Parathyroid adenoma (tissue), 2 donors: ENCODE data around the gene TGM4.

Source experiments
- H2AFZ ChIP-seq: fragments of 300-600 bp; sonication (generic); one replicate; pipeline ENCODE4 v1.7.0; 2017; ENCODE audit warnings: antibody characterized with exemption, mild to moderate bottlenecking
- H3K27ac ChIP-seq: fragments of 300-600 bp; sonication (generic); one replicate; pipeline ENCODE4 v1.7.0; 2017
- H3K27me3 ChIP-seq: fragments of 300-600 bp; sonication (generic); one replicate; pipeline ENCODE4 v1.7.0; 2017; ENCODE audit warnings: low read length; ENCODE audit not compliant: control insufficient read depth, insufficient read depth
- H3K36me3 ChIP-seq: fragments of 300-600 bp; sonication (generic); one replicate; pipeline ENCODE4 v1.7.0; 2017; ENCODE audit warnings: low read length; ENCODE audit not compliant: control insufficient read depth, insufficient read depth
- H3K4me1 ChIP-seq: fragments of 300-600 bp; sonication (generic); one replicate; pipeline ENCODE4 v1.7.0; 2017; ENCODE audit warnings: control low read depth
- H3K4me2 ChIP-seq: fragments of 300-600 bp; sonication (generic); one replicate; pipeline ENCODE4 v1.7.0; 2017; ENCODE audit warnings: low read length
- H3K4me3 ChIP-seq: fragments of 300-600 bp; sonication (generic); one replicate; pipeline ENCODE4 v1.7.0; 2017; ENCODE audit warnings: low read depth, low read length
- H3K79me2 ChIP-seq: fragments of 300-600 bp; sonication (generic); one replicate; pipeline ENCODE4 v1.7.0; 2017; ENCODE audit warnings: control low read depth
- H3K9ac ChIP-seq: fragments of 300-600 bp; sonication (generic); one replicate; pipeline ENCODE4 v1.7.0; 2017; ENCODE audit warnings: mild to moderate bottlenecking
- H3K9me3 ChIP-seq: fragments of 300-600 bp; sonication (generic); one replicate; pipeline ENCODE4 v1.7.0; 2017; ENCODE audit warnings: low read length; ENCODE audit not compliant: control insufficient read depth
- CTCF ChIP-seq: fragments of 300-600 bp; sonication (generic); IDR thresholded peaks from one replicate; pipeline ENCODE4 v1.7.0; 2017; ENCODE audit warnings: antibody characterized with exemption, mild to moderate bottlenecking
- donor health status: primary hyperparathyroidism.

Gene TGM4

GRCh38 chr3:44905446-44906157, 31.2 kb downstream of the TGM4 start:
- Histone ChIP-seq H2AFZ (no peak overlapping the region), H3K27me3 (no peaks in the 10 kb centered on the region), H3K4me2 (no peak overlapping the region), H3K9me3 (no peaks in the 10 kb centered on the region), H3K36me3 (no peaks in the 10 kb centered on the region), H3K79me2 (no peaks in the 10 kb centered on the region), H3K4me3 (no peak overlapping the region), H3K4me1 (peaks cover 4% of the 10 kb centered on the region), H3K27ac (no peak overlapping the region), H3K9ac (no peak overlapping the region)
- no peak for TF ChIP-seq CTCF

GRCh38 chr3:44906997-44907396, 32.6 kb downstream of the TGM4 start:
- Histone ChIP-seq H3K9ac (no peak overlapping the region), H3K4me3 (no peak overlapping the region), H2AFZ (no peak overlapping the region), H3K27ac (no peak overlapping the region), H3K36me3 (no peaks in the 10 kb centered on the region), H3K27me3 (no peaks in the 10 kb centered on the region), H3K4me2 (no peak overlapping the region), H3K4me1 (peaks cover 4% of the 10 kb centered on the region), H3K9me3 (no peaks in the 10 kb centered on the region), H3K79me2 (no peaks in the 10 kb centered on the region)
- no peak for TF ChIP-seq CTCF

- Histone ChIP-seq H3K9me3 (no peaks in the 10 kb centered on the region), H3K4me2 (no peak overlapping the region), H3K27ac (no peak overlapping the region), H2AFZ (no peak overlapping the region), H3K27me3 (no peaks in the 10 kb centered on the region), H3K9ac (no peak overlapping the region), H3K4me1 (peaks cover 4% of the 10 kb centered on the region), H3K79me2 (no peaks in the 10 kb centered on the region), H3K36me3 (no peaks in the 10 kb centered on the region), H3K4me3 (no peak overlapping the region)
- TF ChIP-seq CTCF = no peak
Observed at GRCh38 chr3:44907612-44908011, 33.2 kb downstream of the TGM4 start.

- no peak overlapping the region for H3K9ac ChIP-seq
- no peak for TF ChIP-seq CTCF
- no peaks in the 10 kb centered on the region for H3K79me2 ChIP-seq
- H2AFZ ChIP-seq = peak overlapping the region; percentile 14
- H3K27ac ChIP-seq = peak overlapping the region; percentile 4
- no peak overlapping the region for H3K4me2 ChIP-seq
- no peaks in the 10 kb centered on the region for H3K27me3 ChIP-seq
- H3K36me3 ChIP-seq = no peaks in the 10 kb centered on the region
- H3K4me3 ChIP-seq = no peak overlapping the region
- no peaks in the 10 kb centered on the region for H3K9me3 ChIP-seq
- H3K4me1 ChIP-seq = peaks cover 18% of the 10 kb centered on the region
Observed at GRCh38 chr3:44909063-44909462, 34.7 kb downstream of the TGM4 start.

GRCh38 chr3:44910693-44911092, 36.3 kb downstream of the TGM4 start:
- Histone ChIP-seq H3K9ac (no peak overlapping the region), H3K4me1 (peaks cover 30% of the 10 kb centered on the region), H3K4me2 (no peak overlapping the region), H3K9me3 (no peaks in the 10 kb centered on the region), H3K27me3 (no peaks in the 10 kb centered on the region), H3K79me2 (no peaks in the 10 kb centered on the region), H2AFZ (no peak overlapping the region), H3K36me3 (no peaks in the 10 kb centered on the region), H3K4me3 (no peak overlapping the region), H3K27ac (no peak overlapping the region)
- TF ChIP-seq CTCF = no peak
